RWPE2 (cell line): Measurements from ENCODE around the gene DLL4.

ENCODE experiments used
- ATAC-seq: fragments of 200-7000 bp; cut with Tn5 transposase; 3 replicates; pipeline ENCODE4 v1.9.1; 2021; ENCODE audit warnings: low read depth
- DNase-seq: peaks from one replicate; pipeline ENCODE4 v3.0.0-alpha.2; 2020; ENCODE audit warnings: low spot score
- H3K27ac ChIP-seq: fragments of 450-650 bp; 2 replicates; pipeline ENCODE4 v1.5.1; 2017; ENCODE audit warnings: mild to moderate bottlenecking; ENCODE audit not compliant: poor library complexity, severe bottlenecking
- H3K27me3 ChIP-seq: fragments of 250-450 bp; sonication (Bioruptor Pico); 2 replicates; pipeline ENCODE4 v1.5.1; 2021; ENCODE audit warnings: mild to moderate bottlenecking, moderate library complexity; ENCODE audit not compliant: insufficient read depth, poor library complexity, severe bottlenecking
- H3K36me3 ChIP-seq: fragments of 250-450 bp; sonication (Bioruptor Pico); 2 replicates; pipeline ENCODE4 v1.5.1; 2020; ENCODE audit warnings: low read depth, mild to moderate bottlenecking, moderate library complexity
- H3K4me1 ChIP-seq: fragments of 250-450 bp; sonication (Bioruptor Pico); 2 replicates; pipeline ENCODE4 v1.5.1; 2021; ENCODE audit warnings: mild to moderate bottlenecking, moderate library complexity; ENCODE audit not compliant: insufficient read depth, poor library complexity, severe bottlenecking
- H3K4me3 ChIP-seq: fragments of 250-450 bp; sonication (Bioruptor Pico); 2 replicates; pipeline ENCODE4 v1.5.1; 2021; ENCODE audit warnings: mild to moderate bottlenecking, moderate library complexity; ENCODE audit not compliant: severe bottlenecking
- H3K9me3 ChIP-seq: fragments of 250-450 bp; sonication (Bioruptor Pico); 2 replicates; pipeline ENCODE4 v1.5.1; 2021; ENCODE audit warnings: mild to moderate bottlenecking, moderate library complexity; ENCODE audit not compliant: severe bottlenecking
- CTCF ChIP-seq: fragments of 450-650 bp; IDR thresholded peaks from one replicate; pipeline ENCODE4 v1.5.1; 2017; ENCODE audit warnings: mild to moderate bottlenecking, moderate library complexity; ENCODE audit not compliant: poor library complexity, severe bottlenecking

DLL4 gene

GRCh38 chr15:40982855-40983254 is 53.7 kb downstream of the DLL4 start:
- no peak overlapping the region for H3K4me3 ChIP-seq
- no peaks in the 10 kb centered on the region for H3K27me3 ChIP-seq
- H3K4me1 ChIP-seq: no peaks in the 10 kb centered on the region
- peaks cover 99% of the 10 kb centered on the region for H3K36me3 ChIP-seq
- DNase-seq (no peak), ATAC-seq (no peak)
- H3K27ac ChIP-seq: no peak overlapping the region
- TF ChIP-seq CTCF: no peak
- no peaks in the 10 kb centered on the region for H3K9me3 ChIP-seq

- no peak for ATAC-seq
- no peak for TF ChIP-seq CTCF
- no peaks in the 10 kb centered on the region for H3K9me3 ChIP-seq
- no peaks in the 10 kb centered on the region for H3K4me1 ChIP-seq
- no peak overlapping the region for H3K4me3 ChIP-seq
- H3K27me3 ChIP-seq: no peaks in the 10 kb centered on the region
- no peak overlapping the region for H3K27ac ChIP-seq
- no peak for DNase-seq
- peaks cover 93% of the 10 kb centered on the region for H3K36me3 ChIP-seq
Observed at GRCh38 chr15:40984406-40984805, 55.3 kb downstream of the DLL4 start.

- Histone ChIP-seq H3K36me3 (peaks cover 93% of the 10 kb centered on the region), H3K9me3 (no peaks in the 10 kb centered on the region), H3K4me3 (no peak overlapping the region), H3K4me1 (no peaks in the 10 kb centered on the region), H3K27ac (no peak overlapping the region), H3K27me3 (no peaks in the 10 kb centered on the region)
- ATAC-seq (no peak), DNase-seq (no peak)
- no peak for TF ChIP-seq CTCF
Observed at GRCh38 chr15:40984964-40985363, 55.8 kb downstream of the DLL4 start.

- TF ChIP-seq CTCF: no peak
- no peak for ATAC-seq
- Histone ChIP-seq H3K36me3 (peaks cover 91% of the 10 kb centered on the region), H3K27me3 (no peaks in the 10 kb centered on the region), H3K4me3 (no peak overlapping the region), H3K4me1 (no peaks in the 10 kb centered on the region), H3K9me3 (no peaks in the 10 kb centered on the region), H3K27ac (no peak overlapping the region)
- DNase-seq: no peak
Observed at GRCh38 chr15:40985541-40986330, 56.6 kb downstream of the DLL4 start.

GRCh38 chr15:40986820-40987219 is 57.7 kb downstream of the DLL4 start:
- H3K27me3 ChIP-seq: no peaks in the 10 kb centered on the region
- no peaks in the 10 kb centered on the region for H3K9me3 ChIP-seq
- ATAC-seq (no peak), DNase-seq (no peak)
- no peak overlapping the region for H3K27ac ChIP-seq
- no peak overlapping the region for H3K4me3 ChIP-seq
- no peaks in the 10 kb centered on the region for H3K4me1 ChIP-seq
- peaks cover 89% of the 10 kb centered on the region for H3K36me3 ChIP-seq
- no peak for TF ChIP-seq CTCF
